ENCODE data around the gene NPIPA5.

Gene NPIPA5

GRCh38 chr16:15418206-15418605 lies 40.1 kb upstream of the NPIPA5 start:
- no peak for TF ChIP-seq FOXP2 (optimal IDR thresholded peaks at IDR 0.05; ENCODE audit: borderline replicate concordance, extremely low read depth, extremely low read length, insufficient read depth)
- TF ChIP-seq POLR2AphosphoS5 (IDR thresholded peaks at IDR 0.05; ENCODE audit: low read depth, low read length), result no peak
- no peak for TF ChIP-seq TAF1 (IDR thresholded peaks at IDR 0.05; ENCODE audit: borderline replicate concordance, insufficient read depth, low read length)
- TF ChIP-seq, protein P1, sequence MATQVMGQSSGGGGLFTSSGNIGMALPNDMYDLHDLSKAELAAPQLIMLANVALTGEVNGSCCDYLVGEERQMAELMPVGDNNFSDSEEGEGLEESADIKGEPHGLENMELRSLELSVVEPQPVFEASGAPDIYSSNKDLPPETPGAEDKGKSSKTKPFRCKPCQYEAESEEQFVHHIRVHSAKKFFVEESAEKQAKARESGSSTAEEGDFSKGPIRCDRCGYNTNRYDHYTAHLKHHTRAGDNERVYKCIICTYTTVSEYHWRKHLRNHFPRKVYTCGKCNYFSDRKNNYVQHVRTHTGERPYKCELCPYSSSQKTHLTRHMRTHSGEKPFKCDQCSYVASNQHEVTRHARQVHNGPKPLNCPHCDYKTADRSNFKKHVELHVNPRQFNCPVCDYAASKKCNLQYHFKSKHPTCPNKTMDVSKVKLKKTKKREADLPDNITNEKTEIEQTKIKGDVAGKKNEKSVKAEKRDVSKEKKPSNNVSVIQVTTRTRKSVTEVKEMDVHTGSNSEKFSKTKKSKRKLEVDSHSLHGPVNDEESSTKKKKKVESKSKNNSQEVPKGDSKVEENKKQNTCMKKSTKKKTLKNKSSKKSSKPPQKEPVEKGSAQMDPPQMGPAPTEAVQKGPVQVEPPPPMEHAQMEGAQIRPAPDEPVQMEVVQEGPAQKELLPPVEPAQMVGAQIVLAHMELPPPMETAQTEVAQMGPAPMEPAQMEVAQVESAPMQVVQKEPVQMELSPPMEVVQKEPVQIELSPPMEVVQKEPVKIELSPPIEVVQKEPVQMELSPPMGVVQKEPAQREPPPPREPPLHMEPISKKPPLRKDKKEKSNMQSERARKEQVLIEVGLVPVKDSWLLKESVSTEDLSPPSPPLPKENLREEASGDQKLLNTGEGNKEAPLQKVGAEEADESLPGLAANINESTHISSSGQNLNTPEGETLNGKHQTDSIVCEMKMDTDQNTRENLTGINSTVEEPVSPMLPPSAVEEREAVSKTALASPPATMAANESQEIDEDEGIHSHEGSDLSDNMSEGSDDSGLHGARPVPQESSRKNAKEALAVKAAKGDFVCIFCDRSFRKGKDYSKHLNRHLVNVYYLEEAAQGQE (IDR thresholded peaks at IDR 0.05; ENCODE audit: insufficient read depth in 1 of 2, low read depth in 2 of 2, low read length in 2 of 2), result no peak

DNA sequence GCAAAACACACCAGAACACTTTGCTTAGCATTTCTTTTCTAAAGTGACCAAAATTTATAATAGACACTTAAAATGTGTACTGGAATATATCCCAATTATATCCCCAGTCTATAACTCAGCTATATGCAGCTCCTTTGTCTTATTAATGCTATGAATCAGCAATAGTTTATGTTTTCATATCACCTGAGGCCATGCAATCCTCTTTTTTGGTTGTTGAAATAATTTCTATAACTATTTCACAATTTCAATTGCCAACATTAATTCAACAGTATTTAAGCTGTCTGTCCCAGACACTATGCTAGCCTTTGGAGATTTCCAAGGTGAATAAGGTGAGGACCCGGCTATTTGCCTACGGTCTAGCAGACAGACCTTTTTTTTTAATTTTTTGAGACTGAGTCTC lies 39.1 kb upstream of the NPIPA5 start:
- TF ChIP-seq FOXP2 (optimal IDR thresholded peaks at IDR 0.05; ENCODE audit: borderline replicate concordance, extremely low read depth, extremely low read length, insufficient read depth), result no peak
- no peak for TF ChIP-seq SIN3A (IDR thresholded peaks at IDR 0.05; ENCODE audit: borderline replicate concordance, insufficient read depth, low read length)
- no peak for TF ChIP-seq TAF1 (IDR thresholded peaks at IDR 0.05; ENCODE audit: borderline replicate concordance, insufficient read depth, low read length)
- TF ChIP-seq POLR2AphosphoS5 (IDR thresholded peaks at IDR 0.05; ENCODE audit: low read depth, low read length), result no peak
- TF ChIP-seq, protein P1 (IDR thresholded peaks at IDR 0.05; ENCODE audit: insufficient read depth in 1 of 2, low read depth in 2 of 2, low read length in 2 of 2), result no peak

DNA sequence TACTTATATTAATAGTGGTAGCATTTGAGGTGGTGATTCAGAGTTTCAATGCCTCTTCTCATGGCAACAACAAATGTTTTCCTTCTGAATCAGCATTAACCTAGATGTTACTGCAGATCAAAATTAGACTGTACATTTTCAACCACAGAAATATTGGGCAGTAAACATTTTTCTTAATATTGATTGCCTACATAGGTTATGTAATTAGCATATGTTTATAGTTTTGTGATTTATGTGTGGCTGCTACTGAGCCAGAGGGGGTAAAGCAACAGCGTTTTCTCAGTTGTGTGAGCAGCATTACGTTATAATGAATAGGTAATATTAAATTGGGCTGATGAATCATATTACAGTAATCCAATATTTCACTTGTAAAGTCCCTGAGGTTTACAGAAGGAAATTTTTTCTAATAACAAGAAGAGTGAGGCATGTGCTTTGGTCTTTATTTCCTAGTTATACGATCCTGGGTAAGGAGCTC lies 37.5 kb upstream of the NPIPA5 start:
- TF ChIP-seq TAF1 (IDR thresholded peaks at IDR 0.05; ENCODE audit: borderline replicate concordance, insufficient read depth, low read length) (no peak), SIN3A (IDR thresholded peaks at IDR 0.05; ENCODE audit: borderline replicate concordance, insufficient read depth, low read length) (no peak), POLR2AphosphoS5 (IDR thresholded peaks at IDR 0.05; ENCODE audit: low read depth, low read length) (no peak), FOXP2 (optimal IDR thresholded peaks at IDR 0.05; ENCODE audit: borderline replicate concordance, extremely low read depth, extremely low read length, insufficient read depth) (no peak)
- TF ChIP-seq, protein P1 (IDR thresholded peaks at IDR 0.05; ENCODE audit: insufficient read depth in 1 of 2, low read depth in 2 of 2, low read length in 2 of 2), result no peak

- no peak for TF ChIP-seq SIN3A (IDR thresholded peaks at IDR 0.05; ENCODE audit: borderline replicate concordance, insufficient read depth, low read length)
- TF ChIP-seq, protein P1 (IDR thresholded peaks at IDR 0.05; ENCODE audit: insufficient read depth in 1 of 2, low read depth in 2 of 2, low read length in 2 of 2), result no peak
- no peak for TF ChIP-seq POLR2AphosphoS5 (IDR thresholded peaks at IDR 0.05; ENCODE audit: low read depth, low read length)
- no peak for TF ChIP-seq TAF1 (IDR thresholded peaks at IDR 0.05; ENCODE audit: borderline replicate concordance, insufficient read depth, low read length)
- TF ChIP-seq FOXP2 (optimal IDR thresholded peaks at IDR 0.05; ENCODE audit: borderline replicate concordance, extremely low read depth, extremely low read length, insufficient read depth), result no peak
Measured at GRCh38 chr16:15404792-15405191, 26.7 kb upstream of the NPIPA5 start.
